Activated CD8-positive, alpha-beta memory T cell treated with anti-CD3 and anti-CD28 coated beads, Interleukin-2, amount 50 U/mL, for 24 hours (primary cell): ENCODE data around the gene CDC42BPB.
"Not testable (repeated sequence)": the region's sequence is repeated elsewhere in the genome, so short reads cannot be mapped to it uniquely, and the experiment has no call there.

Source experiments
- DNase-seq: peaks from one replicate; pipeline ENCODE4 v3.0.0-alpha.2; 2020; ENCODE audit errors: extremely low read depth

CDC42BPB gene

DNA sequence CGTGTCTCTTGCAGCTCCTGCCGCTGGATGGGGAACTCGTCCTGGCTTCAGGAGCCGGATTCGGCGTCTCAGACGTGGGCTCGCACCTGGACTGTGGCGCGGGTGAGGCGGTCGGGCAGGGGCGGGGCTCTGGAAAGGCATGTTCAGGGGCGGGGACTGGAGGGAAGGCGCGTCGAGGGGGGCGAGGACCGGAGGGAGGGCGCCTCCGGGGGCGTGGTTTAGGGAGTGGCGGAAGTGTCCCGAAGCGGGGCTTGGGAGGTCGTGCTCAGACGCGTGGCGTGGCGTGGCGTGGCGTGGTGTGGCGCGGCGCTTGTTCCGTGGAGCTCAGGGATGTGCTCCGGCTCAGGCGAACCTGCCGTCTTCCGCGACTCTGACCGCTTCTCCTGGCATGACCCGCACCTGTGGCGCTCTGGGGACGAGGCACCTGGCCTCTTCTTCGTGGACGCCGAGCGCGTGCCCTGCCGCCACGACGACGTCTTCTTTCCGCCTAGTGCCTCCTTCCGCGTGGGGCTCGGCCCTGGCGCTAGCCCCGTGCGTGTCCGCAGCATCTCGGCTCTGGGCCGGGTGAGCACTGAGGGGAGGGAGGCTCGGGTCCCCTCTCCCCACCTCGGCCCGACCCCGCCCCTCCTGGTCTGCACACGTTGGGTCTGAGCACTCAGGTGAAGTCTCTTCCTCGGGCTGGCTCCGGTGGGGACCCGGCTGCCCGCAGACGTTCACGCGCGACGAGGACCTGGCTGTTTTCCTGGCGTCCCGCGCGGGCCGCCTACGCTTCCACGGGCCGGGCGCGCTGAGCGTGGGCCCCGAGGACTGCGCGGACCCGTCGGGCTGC, 128.7 kb downstream of the CDC42BPB start:
- peak; percentile 43 for DNase-seq

DNA sequence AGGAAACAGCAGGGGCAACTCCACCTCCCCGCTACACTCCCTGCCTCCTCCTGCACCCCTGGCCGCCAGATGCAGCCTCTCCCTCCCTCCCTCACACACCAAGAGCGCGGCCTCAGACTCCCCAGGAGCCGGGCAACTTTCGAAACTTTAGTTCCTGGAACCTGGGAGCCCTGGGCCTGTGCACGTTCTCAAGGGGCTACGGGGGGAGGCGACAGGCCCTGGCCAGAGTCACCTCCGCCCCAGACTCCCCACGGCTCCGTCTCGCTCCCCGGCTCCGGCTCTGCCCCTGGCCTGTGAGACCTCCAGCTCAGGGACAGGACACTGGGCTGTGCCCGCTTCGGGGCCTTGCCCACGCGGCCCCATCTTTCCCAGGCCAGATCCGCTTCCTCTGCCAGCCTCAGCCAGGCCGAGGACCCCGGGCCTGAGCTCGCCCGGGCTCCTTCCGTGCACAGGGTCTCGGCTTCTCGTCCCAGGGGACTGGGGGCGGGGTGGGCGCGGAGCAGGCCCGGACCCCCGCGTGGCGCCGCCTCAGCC, 129.4 kb downstream of the CDC42BPB start:
- DNase-seq, result no peak

DNA sequence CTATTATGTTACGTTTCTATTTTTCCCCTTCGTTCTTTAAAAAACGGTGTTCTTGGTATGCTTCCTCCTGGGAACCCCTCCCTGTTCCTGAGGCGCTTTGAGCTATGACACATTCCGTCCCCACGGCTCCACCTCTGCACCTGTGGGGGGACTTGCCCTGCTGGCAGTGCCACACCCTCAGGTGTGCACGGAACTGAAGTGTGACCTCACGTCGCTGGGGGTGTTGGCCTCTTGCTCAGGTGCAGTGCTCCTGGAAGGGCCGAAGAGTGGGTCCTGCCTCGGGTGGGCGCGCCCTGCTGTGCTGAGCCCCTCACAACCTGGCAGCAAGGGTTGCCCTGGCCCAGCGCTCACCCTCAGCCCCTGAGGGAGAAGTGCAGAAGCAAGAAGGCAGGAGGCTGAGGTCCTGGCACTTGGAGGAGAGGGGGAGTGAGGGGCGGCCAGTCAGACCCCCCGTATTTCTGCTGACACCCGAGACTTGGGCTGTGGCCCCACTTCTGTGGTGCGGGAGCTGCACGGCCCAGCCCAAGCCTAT, 129.9 kb downstream of the CDC42BPB start:
- no peak for DNase-seq

DNA sequence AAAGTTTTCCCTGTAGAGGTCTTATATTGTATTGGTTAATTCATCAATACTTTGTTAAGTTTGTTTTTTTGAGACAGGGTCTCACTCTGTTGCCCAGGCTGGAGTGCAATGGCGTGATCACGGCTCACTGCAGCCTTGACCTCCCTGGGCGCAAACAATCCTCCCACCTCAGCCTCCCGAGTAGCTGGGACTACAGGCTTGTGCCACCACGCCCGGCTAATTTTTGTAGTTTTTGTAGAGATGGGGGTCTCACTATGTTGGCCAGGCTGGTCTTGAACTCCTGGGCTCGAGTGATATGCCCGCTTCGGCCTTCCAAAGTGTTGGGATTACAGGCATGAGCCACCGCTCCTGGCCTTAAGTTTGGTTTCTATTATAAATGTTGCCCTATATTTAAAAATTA, 130.5 kb downstream of the CDC42BPB start:
- not testable (repeated sequence) for DNase-seq

DNA sequence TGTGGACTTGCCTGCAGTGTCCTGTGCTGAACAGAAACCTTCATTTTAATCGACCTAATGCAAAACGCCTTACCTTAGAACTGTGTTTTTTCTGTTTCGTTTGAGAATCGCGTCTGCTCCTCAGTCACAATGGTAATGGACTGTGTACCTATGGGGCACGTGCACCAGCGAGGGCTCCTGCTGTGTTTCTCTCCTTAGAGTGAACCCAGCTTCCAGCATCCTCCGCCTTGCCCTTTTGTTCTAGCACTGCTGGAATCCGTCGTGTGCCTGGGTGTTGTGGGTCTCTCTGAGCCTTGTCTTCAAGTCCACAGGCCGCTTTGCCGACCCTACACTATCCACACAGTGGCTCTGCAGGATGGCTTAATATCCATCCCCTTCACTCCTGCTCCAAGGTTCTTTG, 131.2 kb downstream of the CDC42BPB start:
- no peak for DNase-seq

DNA sequence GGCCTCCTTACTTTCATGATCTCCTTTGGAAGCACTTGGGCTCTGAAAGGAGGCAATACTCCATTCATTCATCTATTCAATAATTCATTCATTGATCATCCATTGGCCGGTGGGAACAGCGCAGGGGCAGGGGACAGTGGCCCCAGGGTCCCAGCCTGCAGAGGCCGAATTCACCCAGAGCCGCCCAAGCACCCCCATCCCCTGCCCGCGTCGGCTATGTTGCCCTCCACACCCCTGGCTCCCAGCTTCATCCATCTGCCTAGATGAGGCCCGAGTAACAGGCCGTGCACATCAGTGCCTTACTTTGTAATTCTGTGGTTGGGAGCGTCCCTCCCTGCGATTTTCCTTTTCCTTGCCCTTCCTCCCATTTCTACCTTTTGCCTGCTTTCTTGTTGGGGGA, 131.7 kb downstream of the CDC42BPB start:
- no peak for DNase-seq

DNA sequence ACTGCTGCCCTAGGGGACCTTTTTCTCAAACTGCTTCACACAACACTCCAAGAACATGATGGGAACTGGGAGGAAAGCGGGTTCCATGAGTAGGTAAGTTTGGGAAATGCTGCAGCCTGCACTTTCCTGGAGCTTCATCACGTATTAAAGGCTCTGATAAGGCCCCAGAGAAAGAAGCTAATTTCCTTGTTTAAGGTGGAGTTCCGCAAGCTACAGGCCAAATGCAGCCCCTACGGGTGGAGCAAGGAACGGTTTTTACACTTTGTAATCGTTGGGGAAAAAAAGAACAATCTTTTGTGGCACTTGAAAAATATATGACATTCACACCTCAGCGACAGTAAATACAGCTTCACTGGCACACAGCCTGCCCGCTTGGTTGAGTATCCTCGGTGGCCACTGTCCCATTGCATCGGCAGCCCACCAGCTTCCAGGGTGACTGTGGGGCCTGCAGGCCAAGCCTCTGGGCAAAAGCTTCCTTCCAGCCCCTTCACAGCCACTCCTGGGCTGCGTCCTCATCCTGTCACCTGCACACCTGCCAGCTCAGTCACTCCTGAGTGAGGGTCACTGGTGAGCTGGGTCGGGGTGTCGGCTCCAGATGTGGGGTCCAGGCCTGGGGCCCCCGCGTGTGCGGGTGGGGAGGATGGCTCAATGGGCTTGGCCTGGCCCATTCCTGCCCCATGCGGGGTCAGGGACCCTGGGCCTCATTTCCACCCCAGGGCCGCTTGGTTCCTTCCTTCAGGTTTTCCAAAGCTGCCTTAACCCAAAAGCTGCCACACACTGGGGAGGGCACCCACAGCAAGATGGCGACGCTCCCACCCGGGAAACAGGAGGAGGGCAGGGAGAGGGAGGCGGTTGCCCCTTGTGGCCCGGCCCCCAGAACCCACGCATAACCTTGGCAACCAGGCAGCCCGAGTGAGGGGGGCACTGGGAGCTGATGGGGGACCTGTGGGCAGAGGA, 132.4 kb downstream of the CDC42BPB start:
- DNase-seq, result no peak

DNA sequence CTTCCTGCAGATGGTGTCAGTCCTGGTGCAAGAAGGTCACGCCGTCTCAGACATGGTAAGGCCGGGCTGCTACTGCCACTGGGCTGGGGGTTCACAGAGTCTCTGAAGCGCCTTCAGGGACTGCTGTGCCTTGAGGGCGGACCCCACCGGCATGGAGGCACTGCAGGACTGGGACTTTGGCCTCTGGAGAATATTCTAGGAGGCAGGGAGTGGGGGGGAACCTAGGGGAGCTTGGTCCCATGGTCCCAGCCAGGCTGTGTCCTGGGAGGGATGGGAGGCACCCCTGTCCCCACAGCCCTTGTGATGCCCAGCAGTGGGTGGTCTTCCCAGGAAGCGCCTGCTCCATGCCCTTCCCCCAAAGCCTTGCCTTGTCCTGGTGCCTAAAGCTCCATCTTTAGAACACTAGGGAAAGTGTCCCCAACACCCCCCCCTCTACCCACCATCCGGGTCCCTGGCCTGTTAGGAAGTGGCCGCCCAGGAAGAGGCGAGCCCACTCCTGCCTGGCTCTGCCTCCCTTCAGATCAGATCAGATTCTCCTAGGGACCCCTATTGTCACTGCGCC, 133.3 kb downstream of the CDC42BPB start:
- no peak for DNase-seq

DNA sequence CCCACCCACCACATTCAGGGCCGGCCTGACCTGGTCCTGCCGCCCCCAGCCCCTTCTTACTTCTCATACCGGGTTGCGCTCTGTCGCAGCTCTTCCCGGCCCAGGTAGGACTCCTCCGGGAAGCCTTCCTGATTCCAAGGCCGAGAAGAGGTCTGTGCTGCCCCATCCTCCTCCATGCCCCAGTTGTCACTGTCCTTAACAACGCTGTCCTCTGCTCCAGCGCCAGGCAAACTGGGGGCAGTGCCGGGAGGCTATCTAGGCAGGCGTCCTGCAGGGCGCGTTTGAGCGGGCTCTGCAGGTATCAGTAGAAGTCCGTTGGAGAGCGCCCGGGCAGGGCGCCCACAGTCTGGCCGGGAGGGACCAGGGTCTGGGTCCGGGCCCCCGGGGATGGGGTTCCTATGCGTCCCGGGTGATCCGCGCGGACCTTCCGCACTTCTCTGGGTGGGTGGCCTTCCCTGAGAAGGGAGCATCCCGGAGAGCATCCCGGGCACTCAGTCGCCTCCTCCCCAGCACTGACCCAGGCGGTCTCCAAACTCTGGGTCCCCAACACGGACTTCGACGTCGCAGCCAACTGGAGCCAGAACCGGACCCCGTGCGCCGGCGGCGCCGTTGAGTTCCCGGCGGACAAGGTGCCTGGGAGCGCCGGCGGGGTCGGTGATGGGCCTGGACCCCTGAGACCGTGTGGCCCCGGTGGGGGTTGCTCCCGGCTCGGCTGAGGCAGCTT, 134.0 kb downstream of the CDC42BPB start:
- DNase-seq, result no peak

DNA sequence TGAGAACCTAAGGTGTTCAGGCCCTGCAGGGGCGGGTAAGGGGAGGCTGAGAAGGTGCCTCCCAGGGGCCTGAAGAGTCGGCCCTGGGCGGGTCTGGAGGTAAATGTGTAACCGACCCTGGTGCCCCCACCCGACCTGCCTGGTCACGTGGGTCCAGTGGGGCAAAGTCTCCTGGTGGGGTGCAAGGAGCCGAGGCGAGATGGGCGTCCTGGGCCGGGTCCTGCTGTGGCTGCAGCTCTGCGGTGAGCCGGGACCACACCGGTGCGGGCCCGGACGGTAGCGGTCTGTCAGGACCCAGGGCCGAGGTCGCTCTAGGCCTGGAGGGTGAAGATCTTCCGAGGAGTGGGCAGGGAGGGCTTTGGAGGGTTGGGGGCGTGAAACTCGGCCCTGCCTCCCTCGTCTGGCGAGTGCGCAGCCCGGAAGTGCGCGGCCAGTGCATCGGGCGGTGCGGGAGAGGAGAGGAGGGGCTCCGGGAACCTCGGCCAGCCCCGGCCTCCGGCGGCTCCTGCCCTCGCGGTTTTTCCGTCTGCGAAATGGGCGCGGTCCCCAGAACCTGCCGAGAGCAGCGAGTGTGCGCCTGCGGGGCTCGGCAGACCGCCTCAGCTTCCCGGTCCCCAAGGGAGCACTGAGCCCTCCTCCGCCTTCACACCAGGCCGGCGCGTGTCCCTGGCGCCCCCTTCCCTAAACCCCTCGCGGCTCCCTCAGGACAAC, 134.7 kb downstream of the CDC42BPB start, which contains the start of gene AMN:
AMN (plus strand) TSS at position 174 of the 711 bp plus-strand sequence; CDS start at position 200, 26 bp downstream.
- no peak for DNase-seq

DNA sequence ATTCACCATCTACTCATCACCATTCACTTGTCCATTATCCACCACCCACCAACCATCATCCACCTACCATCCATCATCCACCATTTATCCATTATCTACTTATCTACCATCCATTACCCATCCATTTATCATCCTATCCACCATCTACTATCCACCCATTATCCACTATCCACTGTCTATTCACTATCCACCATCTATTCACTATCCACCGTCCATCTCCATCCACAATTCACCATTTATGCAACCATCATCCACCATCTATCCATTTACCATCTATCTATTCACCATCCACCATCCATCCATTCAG, 136.4 kb downstream of the CDC42BPB start:
- DNase-seq, result no peak

DNA sequence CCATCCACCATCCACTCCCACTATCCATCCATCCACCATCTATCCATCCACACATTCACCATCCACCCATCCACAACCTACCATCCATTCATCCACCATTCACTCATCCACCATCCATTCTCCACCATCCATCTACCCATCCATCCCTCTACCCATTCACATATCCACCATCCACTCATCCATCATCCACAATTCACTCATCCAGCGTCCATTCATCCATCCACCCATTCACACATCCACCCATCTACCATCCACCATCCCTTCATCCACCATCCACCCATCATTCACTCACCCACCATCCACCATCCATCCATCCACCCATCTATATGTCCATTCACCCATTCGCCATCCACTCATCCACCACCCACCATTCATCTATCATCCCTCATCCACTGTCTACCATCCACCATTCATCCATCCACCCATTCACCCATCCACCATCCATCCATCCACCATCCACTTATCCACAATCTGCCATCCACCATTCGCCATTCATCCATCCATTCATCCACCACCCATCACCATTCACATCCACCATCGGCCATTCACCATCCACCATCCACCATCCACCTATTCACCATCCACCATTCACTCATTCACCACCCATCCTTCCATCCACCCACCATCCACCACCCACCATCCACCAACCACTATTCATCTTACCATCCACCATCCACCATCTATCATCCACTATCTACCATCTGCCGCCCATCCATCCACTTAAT, 136.9 kb downstream of the CDC42BPB start:
- no peak for DNase-seq

DNA sequence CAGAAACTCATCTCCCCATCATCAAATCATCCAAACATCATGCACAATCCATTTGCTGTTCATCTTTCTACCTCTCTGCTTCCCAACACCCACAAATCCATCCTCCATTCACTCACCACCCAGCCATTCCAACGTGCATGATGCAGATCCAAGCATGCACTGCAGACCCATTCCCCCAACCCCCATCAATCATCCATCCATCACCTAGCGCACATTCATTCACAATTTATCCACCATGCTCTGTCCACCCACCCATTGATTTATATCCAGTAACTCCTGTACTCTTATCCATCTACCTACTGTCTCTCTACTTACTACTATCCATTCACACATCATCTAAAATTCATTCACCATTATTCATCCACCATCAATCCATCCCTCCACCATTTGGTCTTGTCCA, 138.9 kb downstream of the CDC42BPB start:
- DNase-seq, result no peak

DNA sequence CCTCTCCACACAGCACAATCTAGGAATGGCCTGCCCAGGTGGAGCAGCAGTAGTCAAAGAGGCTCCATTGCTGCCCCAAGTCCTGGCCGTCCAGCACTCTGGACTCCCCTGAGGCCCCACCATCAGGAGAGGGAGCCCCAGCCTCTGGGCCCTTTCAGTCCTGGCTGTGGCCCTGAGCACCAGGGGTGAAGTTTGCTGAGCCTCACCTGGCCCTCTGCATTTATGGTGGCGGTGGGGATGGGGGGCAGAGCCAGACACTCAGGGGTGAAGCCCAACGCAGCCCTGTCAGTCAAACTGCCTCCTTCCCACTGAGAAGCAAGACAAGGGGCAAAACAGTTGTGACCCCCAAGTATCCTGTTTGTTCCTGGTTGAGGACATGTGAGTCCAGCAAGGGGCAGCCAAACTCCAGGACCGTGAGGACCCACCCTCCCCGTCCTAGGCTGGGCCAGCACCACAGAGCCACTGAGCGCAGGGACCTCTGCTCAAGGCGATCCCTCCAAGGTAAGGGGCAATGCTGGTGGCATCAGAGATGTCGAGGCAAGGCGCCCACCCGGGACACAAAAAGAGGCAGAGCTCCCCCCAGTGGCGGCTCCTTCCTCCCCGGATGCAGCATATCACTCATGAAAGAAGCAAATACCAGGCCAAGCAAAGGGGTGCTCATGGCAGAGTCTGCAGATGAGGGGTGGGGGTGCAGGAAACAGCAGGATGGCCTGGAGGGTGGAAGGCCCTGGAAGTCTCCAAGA, 139.7 kb downstream of the CDC42BPB start:
- DNase-seq, result peak; percentile 17

DNA sequence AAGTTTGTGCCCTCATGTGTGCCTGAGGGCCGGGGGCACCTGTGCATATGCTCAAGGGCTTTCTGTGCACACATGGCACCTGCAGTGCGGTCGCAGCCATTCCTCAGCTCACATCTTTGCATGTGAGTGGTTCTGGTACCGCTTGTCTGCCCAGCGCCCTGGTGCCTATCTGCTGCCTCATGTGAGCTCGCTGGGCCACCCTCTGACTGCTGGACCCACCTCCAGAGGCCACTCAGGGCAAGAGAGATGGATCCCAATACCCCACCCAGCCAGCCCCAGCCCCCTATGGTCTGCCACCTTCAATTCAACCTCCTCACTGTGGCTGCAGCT, 140.3 kb downstream of the CDC42BPB start:
- no peak for DNase-seq

DNA sequence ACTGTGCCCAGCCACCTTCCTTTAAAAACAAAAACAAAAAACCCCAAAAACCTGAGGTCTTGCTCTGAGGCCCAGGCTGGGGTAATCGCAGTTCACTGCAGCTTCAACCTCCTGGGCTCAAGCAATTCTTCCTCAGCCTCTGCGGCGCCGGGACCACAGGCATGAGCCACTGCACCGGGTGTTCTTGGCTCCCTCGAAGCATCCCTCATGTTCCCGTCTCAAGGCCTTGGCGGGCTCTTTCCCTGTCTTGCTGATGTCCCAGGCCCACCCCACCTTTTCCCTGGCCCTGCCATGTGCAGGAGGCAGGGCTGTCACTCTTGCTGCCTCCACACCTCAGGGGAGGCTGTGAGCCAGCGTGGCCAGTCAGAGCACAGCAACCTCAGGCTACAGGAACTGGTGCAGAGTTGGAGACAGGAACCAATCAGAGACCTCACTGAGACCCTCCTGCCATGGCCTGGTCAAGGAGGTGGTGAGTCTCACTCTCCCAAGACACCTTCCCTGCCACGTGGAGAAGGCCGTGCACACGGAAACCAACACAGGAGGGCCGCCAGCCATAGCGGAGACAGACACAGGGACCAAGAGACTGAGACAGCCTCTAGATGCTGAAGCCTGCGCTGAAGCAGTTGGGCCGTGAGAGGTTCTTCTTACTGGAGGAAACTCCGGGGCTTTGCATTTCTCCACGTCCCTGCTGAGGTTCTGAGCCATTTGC, 140.8 kb downstream of the CDC42BPB start:
- no peak for DNase-seq

DNA sequence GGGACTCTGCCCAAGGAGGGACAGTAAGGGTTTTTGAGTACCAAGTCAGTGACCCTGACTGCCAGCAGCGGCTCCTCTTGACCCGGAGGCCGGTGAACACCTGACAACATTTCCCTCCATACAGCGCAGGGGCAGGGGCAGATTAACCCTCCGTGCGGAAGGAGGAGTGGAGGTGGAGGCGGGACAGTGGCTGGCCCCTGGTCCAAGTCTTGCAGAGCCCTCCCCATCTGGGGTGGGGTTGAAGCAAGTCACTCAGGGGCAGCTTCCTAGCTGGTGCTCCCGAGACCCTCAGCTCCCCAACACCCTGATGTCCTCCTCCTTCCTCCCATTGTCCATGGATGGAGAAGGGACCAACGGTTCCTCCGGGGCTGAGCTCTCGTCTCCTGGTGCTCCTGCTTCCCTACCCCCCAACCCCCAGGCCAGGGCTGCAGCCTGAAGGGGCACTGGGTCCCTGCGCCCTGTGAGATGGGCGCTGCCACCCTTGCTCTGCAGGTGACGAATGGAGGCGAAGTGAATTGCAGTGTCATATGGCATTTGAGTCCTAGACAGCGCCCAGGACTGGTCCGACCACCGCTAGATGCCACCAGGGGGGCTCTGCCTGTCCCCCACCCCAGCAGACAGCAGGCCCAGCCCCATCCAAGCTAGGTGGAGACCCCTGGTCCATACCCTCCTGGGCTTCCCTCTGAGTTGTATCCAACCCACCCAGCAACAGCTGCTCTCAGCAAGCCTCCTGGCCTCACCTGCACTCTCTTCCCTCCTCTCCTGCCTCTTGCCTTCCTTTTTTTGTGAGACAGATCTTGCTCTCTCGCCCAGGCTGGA, 141.8 kb downstream of the CDC42BPB start:
- DNase-seq, result no peak
